Measurements from ENCODE around the gene MTHFD1. TPM values are rescaled to one million over a fixed set of nuclear protein-coding genes. Genes with fewer than 3 reads are reported as not detected.
A peak's percentile ranks its signal among the peaks of the same experiment; 100 is the strongest.

MTHFD1 gene
- total RNA-seq, 1 experiment from 2014 or later = 47.2 TPM

GRCh38 chr14:64444984-64445845, 57.1 kb downstream of the MTHFD1 start:
- peak; percentile 84 for DNase-seq (ENCODE audit: low read depth)

- DNase-seq (ENCODE audit: low read depth) = no peak
Observed at GRCh38 chr14:64447876-64448670, 59.9 kb downstream of the MTHFD1 start.

- DNase-seq (ENCODE audit: low read depth) = no peak
Observed at GRCh38 chr14:64450255-64450654, 62.1 kb downstream of the MTHFD1 start.

- no peak for DNase-seq (ENCODE audit: low read depth)
Observed at GRCh38 chr14:64454671-64455070, 66.5 kb downstream of the MTHFD1 start.

GRCh38 chr14:64459405-64460136, 71.4 kb downstream of the MTHFD1 start:
- DNase-seq (ENCODE audit: low read depth) = peak; percentile 12

- DNase-seq (ENCODE audit: low read depth) = no peak
Observed at GRCh38 chr14:64461221-64461620, 73.1 kb downstream of the MTHFD1 start.

GRCh38 chr14:64463195-64463594, 75.0 kb downstream of the MTHFD1 start:
- DNase-seq (ENCODE audit: low read depth) = no peak

- DNase-seq (ENCODE audit: low read depth) = no peak
Observed at GRCh38 chr14:64463873-64464272, 75.7 kb downstream of the MTHFD1 start.

- DNase-seq (ENCODE audit: low read depth) = no peak
Observed at GRCh38 chr14:64464651-64465050, 76.5 kb downstream of the MTHFD1 start.

GRCh38 chr14:64465191-64465822, 77.2 kb downstream of the MTHFD1 start, which contains the start of gene AKAP5:
Gene AKAP5, plus strand, starts transcription at chr14:64465499. Its CDS starts 2,896 bp downstream, at chr14:64468395.
- DNase-seq (ENCODE audit: low read depth) = peak; percentile 37

GRCh38 chr14:64465831-64466554, 77.8 kb downstream of the MTHFD1 start:
- DNase-seq (ENCODE audit: low read depth) = peak; percentile 72

- DNase-seq (ENCODE audit: low read depth) = no peak
Observed at GRCh38 chr14:64467101-64467500, 78.9 kb downstream of the MTHFD1 start.

- no peak for DNase-seq (ENCODE audit: low read depth)
Observed at GRCh38 chr14:64467566-64467965, 79.4 kb downstream of the MTHFD1 start.

- no peak for DNase-seq (ENCODE audit: low read depth)
Observed at GRCh38 chr14:64468451-64468850, 80.3 kb downstream of the MTHFD1 start.

- no peak for DNase-seq (ENCODE audit: low read depth)
Observed at GRCh38 chr14:64474041-64474440, 85.9 kb downstream of the MTHFD1 start.

GRCh38 chr14:64474698-64475097, 86.5 kb downstream of the MTHFD1 start:
- no peak for DNase-seq (ENCODE audit: low read depth)

GRCh38 chr14:64475585-64476273, 87.6 kb downstream of the MTHFD1 start:
- DNase-seq (ENCODE audit: low read depth) = no peak

- DNase-seq (ENCODE audit: low read depth) = no peak
Observed at GRCh38 chr14:64476438-64476837, 88.3 kb downstream of the MTHFD1 start.

- DNase-seq (ENCODE audit: low read depth) = peak; percentile 15
Observed at GRCh38 chr14:64478634-64479250, 90.6 kb downstream of the MTHFD1 start.

- DNase-seq (ENCODE audit: low read depth) = no peak
Observed at GRCh38 chr14:64488590-64489099, 100.5 kb downstream of the MTHFD1 start.
